GM21576 (cell line): ENCODE data around the gene PPRC1.
A peak's percentile ranks its signal among the peaks of the same experiment; 100 is the strongest.

Experiments used
- ATAC-seq: cut with Tn5 transposase; IDR thresholded peaks from one replicate; pipeline ENCODE4 v1.9.1; 2021; ENCODE audit warnings: mild to moderate bottlenecking, moderate library complexity; ENCODE audit not compliant: unreplicated experiment

Gene PPRC1

GRCh38 chr10:102132563-102133372 lies at the start of gene PPRC1:
Gene PPRC1 (plus strand): TSS chr10:102133040. CDS start chr10:102133069, 29 bp downstream.
- ATAC-seq = peak; percentile 83

- ATAC-seq = no peak
These were observed 49.3 kb upstream of the PPRC1 start for GRCh38 chr10:102083541-102083940.

- ATAC-seq = no peak
These were observed 47.5 kb upstream of the PPRC1 start for GRCh38 chr10:102085336-102085735.

- ATAC-seq = no peak
These were observed 46.6 kb upstream of the PPRC1 start for GRCh38 chr10:102086196-102086595.

- no peak for ATAC-seq
These were observed 42.1 kb upstream of the PPRC1 start for GRCh38 chr10:102090772-102091171.

- no peak for ATAC-seq
These were observed 36.4 kb upstream of the PPRC1 start for GRCh38 chr10:102096449-102096848.

GRCh38 chr10:102101152-102101551 lies 31.7 kb upstream of the PPRC1 start:
- ATAC-seq = no peak

GRCh38 chr10:102102421-102102820 lies 30.4 kb upstream of the PPRC1 start:
- no peak for ATAC-seq

- ATAC-seq = no peak
These were observed 25.8 kb upstream of the PPRC1 start for GRCh38 chr10:102106998-102107397.

- ATAC-seq = no peak
These were observed 23.4 kb upstream of the PPRC1 start for GRCh38 chr10:102109166-102110116.

GRCh38 chr10:102111276-102111675 lies 21.6 kb upstream of the PPRC1 start:
- no peak for ATAC-seq

- ATAC-seq = no peak
These were observed 20.5 kb upstream of the PPRC1 start for GRCh38 chr10:102112210-102112817.

GRCh38 chr10:102113261-102113955 lies 19.4 kb upstream of the PPRC1 start:
- ATAC-seq = no peak

- ATAC-seq = peak; percentile 1
These were observed 18.6 kb upstream of the PPRC1 start for GRCh38 chr10:102113956-102114857.

GRCh38 chr10:102114861-102115618 lies 17.8 kb upstream of the PPRC1 start:
- peak; percentile 48 for ATAC-seq

GRCh38 chr10:102115775-102116174 lies 17.1 kb upstream of the PPRC1 start:
- no peak for ATAC-seq

GRCh38 chr10:102116656-102117055 lies 16.2 kb upstream of the PPRC1 start:
- no peak for ATAC-seq

- no peak for ATAC-seq
These were observed 15.3 kb upstream of the PPRC1 start for GRCh38 chr10:102117391-102118159.
